HFFc6 (cell line): Measurements from ENCODE around the gene MRM2. TPM values are rescaled to one million over a fixed set of nuclear protein-coding genes. Genes with fewer than 3 reads are reported as not detected.

Experiments used
- DNase-seq: peaks from one replicate; pipeline ENCODE4 v3.0.0-alpha.2; 2018
- H3K27ac Mint-ChIP-seq: 2 replicates; pipeline ENCODE4 v1.8.0; 2020; ENCODE audit warnings: mild to moderate bottlenecking, mixed read lengths
- H3K27me3 Mint-ChIP-seq: 2 replicates; pipeline ENCODE4 v1.8.0; 2021; ENCODE audit warnings: mild to moderate bottlenecking, moderate library complexity, mixed read lengths; ENCODE audit not compliant: insufficient read depth
- H3K36me3 Mint-ChIP-seq: 2 replicates; pipeline ENCODE4 v1.8.0; 2021; ENCODE audit warnings: low read depth, mixed read lengths
- H3K4me1 Mint-ChIP-seq: 2 replicates; pipeline ENCODE4 v1.8.0; 2020; ENCODE audit warnings: low read depth, mixed read lengths
- H3K4me3 Mint-ChIP-seq: 2 replicates; pipeline ENCODE4 v1.8.0; 2020; ENCODE audit warnings: mild to moderate bottlenecking, moderate library complexity, mixed read lengths
- H3K9me3 Mint-ChIP-seq: 2 replicates; pipeline ENCODE4 v1.8.0; 2020; ENCODE audit warnings: mild to moderate bottlenecking, mixed read lengths
- total RNA-seq, 6 experiments: library from RNA; stranded (reverse); fragmentation: NEBNext Ultra II Directional; extraction: Animal tissue kit (Norgen Biotek cat#: 25700); gene quantifications; 2 replicates in 1 of 6; 3 replicates in 5 of 6; pipeline ENCODE4 v1.2.3, GENCODE V29; 2021
- TF ChIP-seq, protein P1 (sequence below): fragments of 200-600 bp; sonication (generic); IDR thresholded peaks from 2 replicates; pipeline ENCODE4 v1.5.0; 2021; ENCODE audit warnings: antibody characterized with exemption, mild to moderate bottlenecking

Gene MRM2
- total RNA-seq, 6 experiments from 2014 or later, result 25.9 to 30.5 (median 27.5) TPM

DNA sequence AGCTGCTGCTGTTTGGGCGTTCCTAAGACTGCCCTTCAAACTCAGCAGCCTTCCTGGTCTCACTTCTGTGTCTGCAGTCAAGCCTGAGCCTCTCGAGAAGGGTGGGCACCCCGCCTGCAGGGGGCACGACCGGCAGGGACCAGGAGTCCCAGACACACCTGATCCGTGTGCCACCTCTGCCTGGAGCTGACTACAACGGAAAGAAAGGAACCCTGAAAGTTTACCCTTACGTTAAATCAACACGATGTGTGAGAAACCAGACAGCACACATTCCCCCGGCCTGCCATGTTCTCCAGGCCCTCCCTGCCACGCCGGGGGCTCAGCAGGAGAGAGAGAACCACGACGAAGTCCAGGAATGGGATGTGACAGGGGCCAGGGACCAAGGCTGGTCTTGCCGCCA lies 14.3 kb downstream of the MRM2 start:
- Mint-ChIP-seq H3K9me3 (no peaks in the 10 kb centered on the region), H3K4me1 (peaks cover 17% of the 10 kb centered on the region), H3K36me3 (peaks cover 14% of the 10 kb centered on the region; the same call in 1 of the 2 replicates), H3K4me3 (no peak overlapping the region), H3K27ac (no peak overlapping the region), H3K27me3 (peaks cover 2% of the 10 kb centered on the region; the same call in 1 of the 2 replicates)
- TF ChIP-seq, protein P1, sequence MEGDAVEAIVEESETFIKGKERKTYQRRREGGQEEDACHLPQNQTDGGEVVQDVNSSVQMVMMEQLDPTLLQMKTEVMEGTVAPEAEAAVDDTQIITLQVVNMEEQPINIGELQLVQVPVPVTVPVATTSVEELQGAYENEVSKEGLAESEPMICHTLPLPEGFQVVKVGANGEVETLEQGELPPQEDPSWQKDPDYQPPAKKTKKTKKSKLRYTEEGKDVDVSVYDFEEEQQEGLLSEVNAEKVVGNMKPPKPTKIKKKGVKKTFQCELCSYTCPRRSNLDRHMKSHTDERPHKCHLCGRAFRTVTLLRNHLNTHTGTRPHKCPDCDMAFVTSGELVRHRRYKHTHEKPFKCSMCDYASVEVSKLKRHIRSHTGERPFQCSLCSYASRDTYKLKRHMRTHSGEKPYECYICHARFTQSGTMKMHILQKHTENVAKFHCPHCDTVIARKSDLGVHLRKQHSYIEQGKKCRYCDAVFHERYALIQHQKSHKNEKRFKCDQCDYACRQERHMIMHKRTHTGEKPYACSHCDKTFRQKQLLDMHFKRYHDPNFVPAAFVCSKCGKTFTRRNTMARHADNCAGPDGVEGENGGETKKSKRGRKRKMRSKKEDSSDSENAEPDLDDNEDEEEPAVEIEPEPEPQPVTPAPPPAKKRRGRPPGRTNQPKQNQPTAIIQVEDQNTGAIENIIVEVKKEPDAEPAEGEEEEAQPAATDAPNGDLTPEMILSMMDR, result no peak
- DNase-seq, result no peak

DNA sequence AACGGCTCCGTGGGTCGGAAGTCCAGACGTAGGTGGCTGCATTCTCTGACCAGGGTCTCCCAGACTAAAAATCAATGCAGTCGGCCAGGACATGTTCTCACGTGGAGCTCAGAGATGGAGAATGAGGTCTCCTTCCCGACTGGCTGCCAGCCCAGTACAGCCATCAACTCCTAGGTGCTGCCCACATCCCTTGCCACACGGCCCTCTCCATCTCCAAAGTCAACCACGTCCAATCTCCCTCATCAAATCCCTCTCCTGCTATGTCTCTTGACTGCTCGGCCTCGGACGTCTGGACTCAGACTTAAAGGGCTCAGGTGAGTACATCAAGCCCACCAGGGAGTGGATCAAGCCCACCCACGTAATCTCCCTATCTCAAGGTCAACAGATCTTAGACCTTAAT lies 16.2 kb downstream of the MRM2 start:
- H3K36me3 Mint-ChIP-seq, result peaks cover 14% of the 10 kb centered on the region; the same call in 1 of the 2 replicates
- no peak overlapping the region for H3K4me3 Mint-ChIP-seq
- peaks cover 9% of the 10 kb centered on the region for H3K4me1 Mint-ChIP-seq
- no peak overlapping the region for H3K27ac Mint-ChIP-seq
- no peaks in the 10 kb centered on the region for H3K9me3 Mint-ChIP-seq
- TF ChIP-seq, protein P1, result no peak
- no peak for DNase-seq
- peaks cover 2% of the 10 kb centered on the region for H3K27me3 Mint-ChIP-seq

DNA sequence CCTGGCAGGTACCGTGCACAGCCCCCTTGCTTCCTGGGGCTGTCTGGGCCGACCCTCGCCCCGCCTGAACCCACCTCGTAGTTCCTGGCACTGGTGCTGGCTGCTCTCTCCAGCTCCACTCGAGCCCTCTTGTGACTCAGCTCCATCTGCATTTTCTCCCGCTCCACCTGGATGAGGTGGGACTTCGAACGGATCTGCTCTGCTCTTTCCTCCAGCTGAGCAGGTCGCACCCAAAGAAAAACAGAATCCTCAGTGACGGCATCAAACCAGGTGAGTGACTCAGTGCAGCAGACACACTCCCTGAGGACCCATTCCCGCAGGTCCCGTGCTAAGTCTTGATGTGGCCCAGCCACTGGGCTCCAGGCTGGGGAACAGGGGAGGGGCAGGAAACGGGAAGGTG lies 16.7 kb downstream of the MRM2 start:
- Mint-ChIP-seq H3K4me1 (peaks cover 4% of the 10 kb centered on the region), H3K27me3 (peaks cover 2% of the 10 kb centered on the region), H3K36me3 (peaks cover 14% of the 10 kb centered on the region; the same call in 1 of the 2 replicates), H3K27ac (no peak overlapping the region), H3K4me3 (no peak overlapping the region), H3K9me3 (no peaks in the 10 kb centered on the region)
- DNase-seq, result no peak
- TF ChIP-seq, protein P1, result no peak

DNA sequence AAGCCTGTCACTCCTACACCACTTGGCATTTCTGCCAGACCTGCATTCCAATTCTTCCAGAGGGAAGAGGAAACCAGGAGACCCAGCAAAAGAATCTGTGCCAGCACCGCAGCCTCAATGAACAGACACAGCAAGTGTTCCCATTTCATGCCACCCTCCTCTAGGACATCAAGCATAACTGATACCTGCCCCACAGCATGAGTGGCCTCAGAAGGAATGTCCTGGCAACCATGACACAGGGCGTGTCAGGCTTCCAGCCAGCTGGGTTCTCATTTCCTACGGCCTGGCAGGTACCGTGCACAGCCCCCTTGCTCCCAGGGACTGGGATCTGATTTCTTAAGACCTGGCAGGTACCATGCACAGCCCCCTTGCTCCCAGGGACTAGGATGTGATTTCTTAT lies 17.1 kb downstream of the MRM2 start:
- peaks cover 2% of the 10 kb centered on the region for H3K27me3 Mint-ChIP-seq
- no peaks in the 10 kb centered on the region for H3K9me3 Mint-ChIP-seq
- no peaks in the 10 kb centered on the region; the same call in 1 of the 2 replicates for H3K4me1 Mint-ChIP-seq
- no peak overlapping the region for H3K27ac Mint-ChIP-seq
- no peak overlapping the region for H3K4me3 Mint-ChIP-seq
- TF ChIP-seq, protein P1, result no peak
- no peak for DNase-seq
- peaks cover 14% of the 10 kb centered on the region; the same call in 1 of the 2 replicates for H3K36me3 Mint-ChIP-seq

DNA sequence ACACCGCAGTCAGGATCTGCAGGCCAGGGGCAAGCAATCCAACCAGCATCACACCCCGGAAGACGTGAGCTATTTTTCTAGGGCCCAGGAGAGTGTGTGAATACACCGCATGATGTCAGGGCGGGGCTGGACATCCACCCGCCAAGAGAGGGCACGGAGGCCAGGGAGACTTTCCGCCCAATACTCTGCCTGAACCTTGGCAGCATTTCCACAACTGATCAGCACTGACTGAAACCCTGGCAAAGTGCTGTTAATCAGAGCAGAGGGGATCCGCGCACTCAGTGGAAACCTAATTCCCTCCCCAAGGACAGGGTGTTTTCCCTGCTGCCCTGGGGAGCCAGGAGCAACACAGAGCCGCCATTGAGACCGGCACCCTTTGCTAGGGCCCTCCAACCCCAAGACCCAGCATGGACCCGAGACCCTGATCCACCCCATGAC lies 17.5 kb downstream of the MRM2 start:
- no peak overlapping the region for H3K27ac Mint-ChIP-seq
- no peaks in the 10 kb centered on the region for H3K9me3 Mint-ChIP-seq
- H3K4me1 Mint-ChIP-seq, result no peaks in the 10 kb centered on the region
- no peak for DNase-seq
- TF ChIP-seq, protein P1, result no peak
- no peak overlapping the region for H3K4me3 Mint-ChIP-seq
- H3K27me3 Mint-ChIP-seq, result peaks cover 2% of the 10 kb centered on the region
- peaks cover 11% of the 10 kb centered on the region; the same call in 1 of the 2 replicates for H3K36me3 Mint-ChIP-seq

DNA sequence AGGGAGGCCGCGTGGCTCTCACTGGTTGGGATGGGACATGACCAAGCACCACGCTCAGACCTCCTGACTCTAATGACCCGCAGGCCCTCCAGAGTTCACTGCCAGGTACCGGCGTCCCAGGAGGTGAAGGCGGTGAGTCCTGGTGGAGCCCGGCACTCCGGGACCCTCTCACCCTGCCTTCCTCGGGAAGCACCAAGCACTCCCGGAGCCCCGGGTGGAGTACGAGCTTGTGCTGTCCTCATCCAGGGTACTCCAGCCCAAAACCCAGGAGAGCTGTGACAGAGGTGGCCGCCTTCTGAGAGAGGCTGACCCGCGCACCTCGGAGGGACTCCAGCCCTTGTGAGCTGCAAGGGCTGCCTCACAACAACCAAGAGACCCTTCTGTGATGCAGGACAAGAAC lies 18.7 kb downstream of the MRM2 start:
- H3K27ac Mint-ChIP-seq, result no peak overlapping the region
- H3K4me1 Mint-ChIP-seq, result no peaks in the 10 kb centered on the region
- TF ChIP-seq, protein P1, result no peak
- H3K4me3 Mint-ChIP-seq, result no peak overlapping the region
- no peak for DNase-seq
- H3K27me3 Mint-ChIP-seq, result peaks cover 2% of the 10 kb centered on the region
- peaks cover 10% of the 10 kb centered on the region; the same call in 1 of the 2 replicates for H3K36me3 Mint-ChIP-seq
- no peaks in the 10 kb centered on the region for H3K9me3 Mint-ChIP-seq
